HG02798 (cell line): ENCODE data around the gene TBC1D5.
"Not testable (repeated sequence)": the region's sequence is repeated elsewhere in the genome, so short reads cannot be mapped to it uniquely, and the experiment has no call there.

Source experiments
- ATAC-seq: cut with Tn5 transposase; IDR thresholded peaks from one replicate; pipeline ENCODE4 v1.9.1; 2021; ENCODE audit warnings: mild to moderate bottlenecking; ENCODE audit not compliant: unreplicated experiment, poor library complexity

Gene TBC1D5

DNA sequence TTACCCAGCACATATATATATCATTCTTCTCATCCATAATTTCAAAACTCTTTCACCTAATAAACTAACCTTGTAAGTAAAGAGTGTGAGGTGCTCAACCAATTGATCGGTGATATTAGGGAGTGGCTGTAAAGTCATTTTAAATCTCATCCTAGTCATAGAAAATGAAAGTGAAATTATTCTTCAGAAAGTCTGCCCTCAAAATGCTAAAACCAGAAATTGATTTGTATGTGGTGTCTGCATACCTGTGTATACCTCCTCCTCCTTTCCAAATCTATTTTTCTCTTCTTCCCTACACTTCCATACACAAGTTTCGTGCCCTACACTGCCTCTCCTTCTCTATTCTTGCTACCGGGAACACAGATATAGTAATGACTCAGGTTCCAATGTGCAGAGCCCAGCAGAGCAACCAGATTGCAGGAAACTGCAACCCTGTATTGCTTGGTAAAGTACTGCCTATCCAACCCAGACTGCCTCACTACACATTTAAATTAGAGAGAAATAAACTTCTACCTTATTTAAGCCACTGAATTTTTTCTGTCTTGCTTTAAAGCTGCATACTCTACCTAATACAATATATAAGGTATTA is 7.4 kb upstream of the TBC1D5 start:
- peak; percentile 25 for ATAC-seq

DNA sequence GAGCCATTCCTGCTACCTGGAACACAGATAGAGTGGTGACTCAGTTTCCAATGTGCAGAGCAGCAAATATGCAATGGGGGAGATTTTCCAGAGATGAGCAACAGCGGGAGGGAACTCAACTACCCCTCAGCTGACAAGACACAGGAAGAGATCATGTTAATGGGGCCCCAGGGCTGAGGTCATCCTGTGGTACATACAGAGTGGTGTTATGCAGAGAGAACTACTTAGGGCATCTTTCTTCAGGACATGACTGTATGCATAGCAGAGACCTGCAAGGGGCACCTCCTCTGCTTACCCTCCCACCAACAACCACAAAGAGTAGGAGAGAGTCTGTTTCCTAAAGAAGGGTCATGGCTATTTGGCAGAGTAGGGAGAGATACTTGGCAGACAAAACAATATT is 6.8 kb upstream of the TBC1D5 start:
- peak; percentile 41 for ATAC-seq

- no peak for ATAC-seq
Observed at GRCh38 chr3:17747890-17748247, 5.4 kb upstream of the TBC1D5 start.

DNA sequence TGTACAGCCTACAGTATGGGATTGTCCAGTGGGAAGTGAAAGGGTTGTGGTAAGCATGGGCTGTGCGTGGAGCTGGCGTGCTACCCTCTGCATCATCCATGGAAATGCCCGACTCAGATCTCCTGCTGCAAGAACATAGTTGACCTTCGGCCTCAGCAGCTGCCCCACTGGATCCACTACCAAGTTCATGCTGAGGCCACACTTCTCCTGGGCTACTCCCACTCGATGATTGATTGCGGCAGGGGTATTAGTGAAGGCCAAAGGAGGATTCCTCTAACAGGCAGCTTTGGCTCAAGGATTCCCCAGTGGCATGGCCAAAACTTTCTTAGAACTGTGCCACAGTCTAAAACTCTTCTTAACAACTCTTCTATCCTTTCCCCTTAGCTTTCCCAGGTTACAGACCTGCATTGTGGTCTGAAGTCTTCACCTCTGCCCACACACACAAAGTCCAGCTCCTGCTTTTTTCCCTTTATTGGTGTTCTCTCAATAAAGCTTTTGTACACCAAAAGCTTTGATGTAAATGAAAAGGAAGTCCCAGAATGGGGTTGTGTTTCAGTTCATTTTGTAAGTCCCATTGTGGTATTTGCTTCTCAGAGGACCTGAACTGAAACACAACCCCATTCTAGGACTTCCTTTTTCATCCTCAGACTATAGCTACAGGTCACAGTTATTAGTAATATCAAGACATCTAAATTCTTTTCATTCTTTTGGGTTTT is 4.9 kb upstream of the TBC1D5 start:
- ATAC-seq = peak; percentile 68

GRCh38 chr3:17745894-17746293 is 3.5 kb upstream of the TBC1D5 start:
- ATAC-seq = no peak

DNA sequence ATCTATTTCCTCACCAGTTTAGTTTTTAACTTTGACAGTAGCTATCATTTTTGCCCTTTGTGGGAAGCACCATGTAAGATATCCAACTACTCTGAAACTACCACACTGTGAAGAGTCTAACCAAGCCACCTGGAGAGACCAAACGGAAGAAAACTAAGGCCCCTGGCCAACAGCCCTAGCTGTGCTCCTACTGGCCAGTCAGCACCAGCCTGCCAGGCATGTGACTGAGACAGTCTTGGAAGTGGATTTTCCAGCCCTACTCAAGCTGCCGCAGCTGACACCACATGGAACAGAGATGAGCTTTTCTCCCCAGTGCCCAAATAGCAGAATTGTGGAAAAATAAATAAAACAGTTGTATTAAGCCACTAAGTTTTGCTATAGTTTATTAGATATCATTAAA is 2.9 kb upstream of the TBC1D5 start:
- no peak for ATAC-seq

- no peak for ATAC-seq
Observed at GRCh38 chr3:17744693-17745092, 2.3 kb upstream of the TBC1D5 start.

DNA sequence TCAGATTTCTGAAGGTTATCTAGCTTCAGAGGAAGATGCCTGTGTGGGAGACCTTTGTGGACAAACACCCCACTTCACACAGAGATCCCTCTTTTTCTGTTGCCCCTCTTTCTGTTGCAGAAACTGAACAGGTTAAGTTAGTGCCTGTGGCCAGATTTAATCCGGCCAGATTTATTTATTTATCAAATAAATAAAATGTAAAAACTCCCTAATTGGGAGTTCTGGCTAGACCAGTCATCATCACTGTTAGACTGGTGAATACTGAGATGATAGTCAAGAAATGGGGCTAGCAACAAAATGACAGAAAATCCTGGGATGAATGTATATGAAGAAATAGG is 1.2 kb upstream of the TBC1D5 start:
- ATAC-seq = no peak

- ATAC-seq = peak; percentile 2
Observed at GRCh38 chr3:17742880-17743657, 638 bp upstream of the TBC1D5 start.

GRCh38 chr3:17741621-17742101 is 770 bp downstream of the TBC1D5 start:
- no peak for ATAC-seq

- no peak for ATAC-seq
Observed at GRCh38 chr3:17740721-17741141, 1.7 kb downstream of the TBC1D5 start.

GRCh38 chr3:17738921-17739320 is 3.5 kb downstream of the TBC1D5 start:
- ATAC-seq = no peak

GRCh38 chr3:17738219-17738618 is 4.2 kb downstream of the TBC1D5 start:
- ATAC-seq = no peak

- ATAC-seq = no peak
Observed at GRCh38 chr3:17737591-17737990, 4.8 kb downstream of the TBC1D5 start.

GRCh38 chr3:17735362-17735761 is 7.1 kb downstream of the TBC1D5 start:
- not testable (repeated sequence) for ATAC-seq

DNA sequence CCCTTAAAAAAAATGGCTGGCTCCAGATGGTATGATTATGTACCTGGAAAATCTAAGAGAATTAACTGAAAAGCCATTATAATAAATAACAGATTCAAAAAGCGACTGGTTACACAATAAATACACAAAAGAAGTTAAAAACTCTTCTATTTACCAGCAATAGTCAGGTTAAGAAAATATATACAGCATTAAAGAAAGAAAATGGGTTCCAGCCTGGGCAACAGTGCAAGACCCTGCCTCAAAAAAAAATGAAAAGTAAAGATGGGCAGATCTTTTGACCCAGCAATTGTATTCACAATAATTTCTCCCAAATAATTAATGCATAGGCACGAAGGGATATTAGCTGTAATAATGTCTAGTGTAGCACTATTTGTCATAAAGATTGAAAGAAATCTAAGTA is 8.7 kb downstream of the TBC1D5 start:
- ATAC-seq = no peak

GRCh38 chr3:17733215-17733614 is 9.2 kb downstream of the TBC1D5 start:
- no peak for ATAC-seq

GRCh38 chr3:17730318-17730967 is 12.0 kb downstream of the TBC1D5 start:
- no peak for ATAC-seq

DNA sequence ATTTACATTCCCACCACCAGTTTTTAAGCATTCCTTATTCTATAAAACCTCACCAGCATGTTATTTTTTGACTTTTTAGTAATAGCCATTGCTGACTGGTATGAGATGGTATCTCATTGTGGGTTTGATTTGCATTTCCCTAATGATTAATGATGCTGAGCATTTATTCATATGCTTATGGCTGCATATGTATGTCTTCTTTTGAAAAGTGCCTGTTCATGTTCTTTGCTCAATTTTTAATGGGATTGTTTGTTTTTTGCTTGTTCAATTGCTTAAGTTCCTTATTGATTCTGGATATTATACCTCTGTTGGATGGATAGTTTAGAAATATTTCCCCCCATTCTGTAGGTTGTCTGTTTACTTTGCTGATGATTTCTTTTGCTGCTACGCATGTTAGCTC is 16.1 kb downstream of the TBC1D5 start:
- no peak for ATAC-seq

DNA sequence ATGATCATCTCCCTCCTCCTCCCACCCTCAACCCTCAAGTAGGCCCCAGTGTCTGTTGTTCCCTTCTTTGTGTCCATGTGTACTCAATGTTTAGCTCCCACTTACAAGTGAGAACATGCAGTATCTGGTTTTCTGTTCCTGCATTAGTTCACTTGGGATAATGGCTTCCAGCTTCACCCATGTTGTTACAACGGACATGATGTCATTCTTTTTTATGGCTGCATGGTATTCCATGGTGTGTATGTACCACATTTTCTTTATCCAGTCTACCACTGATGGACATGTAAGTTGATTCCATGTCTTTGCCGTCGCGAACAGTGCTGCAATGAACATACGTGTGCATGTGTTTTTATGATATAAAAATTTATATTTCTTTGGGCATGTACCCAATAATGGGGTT is 16.6 kb downstream of the TBC1D5 start:
- not testable (repeated sequence) for ATAC-seq

DNA sequence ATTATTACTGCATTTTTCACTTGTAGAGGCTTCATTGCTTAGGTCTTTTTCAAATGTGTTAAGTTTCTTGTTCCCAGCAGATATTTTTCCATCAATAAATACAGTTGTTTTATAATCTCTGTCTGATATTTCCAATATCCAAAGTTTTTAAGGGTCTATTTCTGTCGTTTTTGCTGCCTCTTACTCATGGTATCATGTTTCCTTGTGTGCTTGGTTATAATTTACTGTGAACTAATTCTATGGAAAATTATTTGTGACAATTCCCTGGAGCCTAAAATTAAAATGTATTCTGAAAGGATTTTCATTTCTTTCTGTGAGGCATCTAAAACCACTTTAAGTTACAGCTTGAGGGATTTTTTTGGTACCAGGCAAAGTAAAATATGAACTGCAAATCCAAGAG is 17.5 kb downstream of the TBC1D5 start:
- ATAC-seq = no peak
